SK-N-MC (cell line): ENCODE data around the gene ARID1B.
A peak's percentile ranks its signal among the peaks of the same experiment; 100 is the strongest.

Experiments
- DNase-seq: peaks from one replicate; pipeline ENCODE4 v3.0.0-alpha.2; 2011; ENCODE audit warnings: low read depth, low spot score
- H3K27ac ChIP-seq: fragments of 200-600 bp; sonication (generic); 2 replicates; pipeline ENCODE4 v1.5.1; 2016; ENCODE audit warnings: mixed run types
- H3K36me3 ChIP-seq: fragments of 200-600 bp; sonication (generic); 2 replicates; pipeline ENCODE4 v1.6.1; 2017; ENCODE audit warnings: antibody characterized with exemption, low read length, mixed read lengths; ENCODE audit not compliant: insufficient read depth
- H3K4me3 ChIP-seq: fragments of 200-600 bp; sonication (generic); 2 replicates; pipeline ENCODE4 v1.5.1; 2016
- H3K9ac ChIP-seq: fragments of 200-600 bp; sonication (generic); 2 replicates; pipeline ENCODE4 v1.8.0; 2017; ENCODE audit warnings: mixed run types, mixed read lengths; ENCODE audit not compliant: insufficient read length
- H3K9me3 ChIP-seq: fragments of 200-600 bp; sonication (generic); 2 replicates; pipeline ENCODE4 v1.6.1; 2017; ENCODE audit warnings: low read depth, mild to moderate bottlenecking, antibody characterized with exemption, low read length, moderate library complexity, mixed read lengths
- EZH2 ChIP-seq: fragments of 200-600 bp; sonication (generic); IDR thresholded peaks from one replicate; pipeline ENCODE4 v1.6.1; 2017; ENCODE audit warnings: antibody characterized with exemption
- FOXP2 ChIP-seq: optimal IDR thresholded peaks from 2 replicates; pipeline ENCODE3; 2011; ENCODE audit warnings: mild to moderate bottlenecking, moderate library complexity; ENCODE audit not compliant: insufficient read depth; ENCODE audit errors: extremely low read length, control extremely low read depth
- POLR2AphosphoS5 ChIP-seq: IDR thresholded peaks from 2 replicates; pipeline ENCODE4 v1.6.1; 2012; ENCODE audit warnings: mild to moderate bottlenecking, low read depth, low read length, borderline replicate concordance

ARID1B gene

DNA sequence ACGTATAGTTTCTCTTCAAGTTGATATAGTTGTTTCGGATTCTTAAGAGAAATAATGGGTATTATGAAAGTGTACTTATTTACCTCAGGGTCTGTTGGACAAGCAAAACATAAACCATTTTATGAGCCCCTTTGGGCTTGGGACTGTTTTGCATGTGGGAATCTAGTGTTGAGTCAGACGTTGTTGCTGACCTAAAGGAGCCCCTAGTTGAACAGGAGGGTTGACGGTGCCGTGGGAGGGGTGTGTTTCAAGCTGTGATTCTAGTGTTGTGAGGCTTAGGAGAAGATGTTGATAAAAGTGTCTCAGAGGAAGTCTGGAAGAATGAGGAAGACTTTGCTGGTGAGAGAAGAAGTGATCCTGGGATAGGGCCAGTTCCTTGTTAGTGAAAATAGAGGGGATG is 140.0 kb downstream of the ARID1B start:
- H3K36me3 ChIP-seq = peaks cover 7% of the 10 kb centered on the region
- TF ChIP-seq FOXP2 (no peak), EZH2 (no peak), POLR2AphosphoS5 (no peak)
- H3K9ac ChIP-seq = no peak overlapping the region
- H3K9me3 ChIP-seq = no peaks in the 10 kb centered on the region
- H3K4me3 ChIP-seq = no peak overlapping the region
- no peak overlapping the region for H3K27ac ChIP-seq
- DNase-seq = no peak

DNA sequence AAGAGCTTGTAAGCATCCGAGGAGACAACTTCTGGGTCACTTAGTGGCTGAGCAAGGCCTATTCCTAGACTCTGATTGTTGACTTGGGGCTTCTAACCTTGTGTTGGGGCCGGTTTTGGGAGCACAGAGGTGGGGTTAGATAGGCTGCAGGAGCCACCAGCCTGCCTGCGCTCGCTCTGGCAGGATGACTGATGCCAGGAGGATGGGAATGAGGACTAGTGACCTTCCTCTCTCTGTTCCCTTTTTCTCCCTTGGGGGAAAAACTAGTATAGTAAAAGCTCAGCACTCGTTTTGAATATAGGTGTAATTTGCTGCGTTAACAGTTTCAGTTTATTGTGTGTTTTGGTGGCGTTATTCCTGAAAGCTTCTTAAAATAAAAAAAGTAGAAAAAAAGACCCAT is 141.5 kb downstream of the ARID1B start:
- no peak overlapping the region for H3K4me3 ChIP-seq

GRCh38 chr6:156919370-156919769 is 142.2 kb downstream of the ARID1B start:
- Histone ChIP-seq H3K9me3 (no peaks in the 10 kb centered on the region), H3K27ac (no peak overlapping the region), H3K4me3 (no peak overlapping the region), H3K36me3 (no peaks in the 10 kb centered on the region), H3K9ac (no peak overlapping the region)
- TF ChIP-seq FOXP2 = no peak
- no peak for TF ChIP-seq EZH2
- TF ChIP-seq POLR2AphosphoS5 = no peak
- no peak for DNase-seq

More for the DNA sequence above, 141.5 kb downstream of the ARID1B start:
- Histone ChIP-seq H3K9me3 (no peaks in the 10 kb centered on the region), H3K9ac (no peak overlapping the region), H3K27ac (peak overlapping the region; percentile 20; the same call in 1 of the 2 replicates), H3K36me3 (no peaks in the 10 kb centered on the region)
- no peak for DNase-seq
- no peak for TF ChIP-seq POLR2AphosphoS5
- TF ChIP-seq FOXP2 = no peak
- no peak for TF ChIP-seq EZH2

GRCh38 chr6:156919814-156920369 is 142.7 kb downstream of the ARID1B start:
- Histone ChIP-seq H3K9ac (no peak overlapping the region), H3K9me3 (no peaks in the 10 kb centered on the region), H3K4me3 (no peak overlapping the region), H3K27ac (no peak overlapping the region), H3K36me3 (no peaks in the 10 kb centered on the region)
- no peak for TF ChIP-seq POLR2AphosphoS5
- DNase-seq = no peak

DNA sequence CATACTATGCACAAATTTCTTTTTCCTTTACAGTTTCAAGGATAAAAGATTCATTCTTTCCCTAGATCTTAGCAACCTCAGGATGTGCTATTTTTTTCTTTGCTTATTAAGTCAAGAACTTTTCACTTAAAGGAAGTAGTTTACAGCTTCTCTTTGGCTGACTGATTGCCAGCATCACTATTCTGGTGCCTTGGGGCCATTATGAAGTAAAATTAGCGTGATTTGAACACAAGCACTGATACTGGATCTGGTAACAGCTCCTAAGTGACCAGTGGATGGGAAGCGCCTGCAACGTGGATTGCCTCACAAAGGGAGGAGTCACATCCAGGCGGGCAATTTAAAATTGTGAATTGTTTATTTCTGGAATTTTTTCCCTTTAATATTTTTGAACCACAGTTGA is 147.1 kb downstream of the ARID1B start:
- Histone ChIP-seq H3K9me3 (no peaks in the 10 kb centered on the region), H3K4me3 (no peak overlapping the region), H3K9ac (no peak overlapping the region), H3K27ac (peak overlapping the region; percentile 65; the same call in 1 of the 2 replicates), H3K36me3 (peaks cover 9% of the 10 kb centered on the region; the same call in 1 of the 2 replicates)
- TF ChIP-seq EZH2 (no peak), FOXP2 (no peak), POLR2AphosphoS5 (no peak)
- DNase-seq = no peak

- TF ChIP-seq EZH2 = no peak
- Histone ChIP-seq H3K4me3 (no peak overlapping the region), H3K9me3 (no peaks in the 10 kb centered on the region), H3K9ac (no peak overlapping the region), H3K36me3 (peaks cover 9% of the 10 kb centered on the region; the same call in 1 of the 2 replicates), H3K27ac (peak overlapping the region; percentile 65; the same call in 1 of the 2 replicates)
- no peak for DNase-seq
Measured at GRCh38 chr6:156925026-156925425, 147.8 kb downstream of the ARID1B start.

DNA sequence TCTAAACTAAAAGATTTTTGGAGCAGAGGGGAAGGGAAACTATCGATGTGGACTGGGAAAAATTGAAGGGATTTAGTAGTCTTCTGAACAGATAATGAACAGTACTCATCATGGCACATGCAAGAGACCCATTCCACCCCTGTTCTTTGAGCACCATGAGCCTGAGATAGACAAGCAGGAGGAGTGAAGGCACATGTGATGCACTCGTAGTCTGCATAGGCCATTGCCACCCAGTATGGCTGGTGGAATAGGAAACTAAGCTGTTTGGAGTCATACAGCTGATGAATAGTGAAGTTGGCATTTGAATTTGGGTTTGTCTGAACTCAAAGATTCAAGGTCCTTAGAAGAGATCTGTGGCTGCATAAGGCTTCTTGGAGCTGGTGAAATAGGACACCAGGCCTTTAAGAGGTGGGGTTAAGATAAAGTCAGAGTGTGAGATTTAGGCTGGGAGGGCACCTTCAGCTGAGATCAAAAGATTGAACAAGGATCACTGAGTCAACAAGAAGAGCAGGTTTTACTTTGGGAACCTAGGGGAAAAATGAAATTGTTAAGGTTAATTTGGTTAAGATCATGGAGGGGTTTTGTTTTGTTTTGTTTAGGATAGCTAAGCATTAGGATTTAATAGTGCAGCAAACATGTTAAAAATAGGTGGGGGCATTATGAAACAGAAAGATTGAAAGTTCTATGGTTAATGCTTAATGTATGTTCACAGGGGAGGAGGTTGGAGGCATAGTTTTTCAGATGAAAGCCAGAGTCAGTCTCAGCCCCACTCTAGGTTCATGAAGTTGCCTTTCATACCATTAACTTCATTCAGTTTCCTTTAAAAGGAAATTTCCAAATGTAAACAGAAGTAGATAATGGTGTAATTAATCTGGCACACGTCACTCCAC is 148.8 kb downstream of the ARID1B start:
- DNase-seq = no peak
- no peaks in the 10 kb centered on the region for H3K9me3 ChIP-seq
- H3K36me3 ChIP-seq = peaks cover 9% of the 10 kb centered on the region; the same call in 1 of the 2 replicates
- no peak for TF ChIP-seq EZH2
- no peak for TF ChIP-seq FOXP2
- TF ChIP-seq POLR2AphosphoS5 = no peak
- H3K4me3 ChIP-seq = no peak overlapping the region
- H3K27ac ChIP-seq = no peak overlapping the region
- no peak overlapping the region for H3K9ac ChIP-seq

- no peak for TF ChIP-seq FOXP2
- Histone ChIP-seq H3K9ac (no peak overlapping the region), H3K9me3 (no peaks in the 10 kb centered on the region), H3K4me3 (no peak overlapping the region), H3K36me3 (peaks cover 9% of the 10 kb centered on the region; the same call in 1 of the 2 replicates), H3K27ac (no peak overlapping the region)
- DNase-seq = no peak
Measured at GRCh38 chr6:156928126-156928525, 150.9 kb downstream of the ARID1B start.

DNA sequence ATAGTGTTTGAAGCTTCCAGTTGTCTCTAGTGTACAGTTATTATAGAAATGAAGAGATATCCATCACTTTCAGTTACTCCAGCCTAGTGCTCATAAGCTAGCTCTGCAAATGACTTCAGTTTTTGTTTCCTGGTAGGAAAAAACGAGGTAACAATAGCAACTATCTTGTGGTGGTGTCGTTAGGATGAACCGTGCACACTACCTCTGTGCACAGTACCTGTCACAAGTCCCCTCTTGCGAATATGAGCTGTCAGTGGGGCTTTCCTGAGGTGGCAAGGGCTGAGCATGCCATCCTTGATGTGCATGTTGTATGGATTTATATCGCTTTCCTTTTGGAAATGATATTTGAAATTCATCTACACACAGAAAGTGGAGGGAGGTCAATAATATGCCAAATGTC is 151.8 kb downstream of the ARID1B start:
- no peak for TF ChIP-seq POLR2AphosphoS5
- no peak for TF ChIP-seq EZH2
- Histone ChIP-seq H3K4me3 (no peak overlapping the region), H3K9ac (no peak overlapping the region), H3K27ac (no peak overlapping the region), H3K9me3 (no peaks in the 10 kb centered on the region), H3K36me3 (peaks cover 9% of the 10 kb centered on the region; the same call in 1 of the 2 replicates)
- DNase-seq = no peak

DNA sequence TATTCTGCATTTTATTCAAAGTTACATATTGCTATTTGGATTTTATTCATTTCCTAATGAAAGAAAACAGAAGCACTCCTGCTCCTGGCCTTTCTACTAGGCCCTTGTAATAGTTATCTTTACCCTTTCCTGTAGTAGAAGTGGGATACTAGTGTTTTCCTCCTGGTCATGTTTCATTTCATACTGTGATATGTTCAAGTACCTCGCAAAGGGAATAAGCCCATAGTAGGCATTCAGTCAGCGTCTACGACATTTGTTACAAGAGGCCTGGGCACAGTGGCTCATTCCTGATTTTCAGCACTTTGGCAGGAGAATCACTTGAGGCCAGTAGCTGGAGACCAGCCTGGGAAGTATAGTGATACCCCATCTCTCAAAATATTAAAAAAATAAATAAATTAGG is 154.1 kb downstream of the ARID1B start:
- H3K27ac ChIP-seq = no peak overlapping the region

More for the DNA sequence above, 154.1 kb downstream of the ARID1B start:
- DNase-seq = no peak
- H3K9ac ChIP-seq = no peak overlapping the region
- H3K9me3 ChIP-seq = no peaks in the 10 kb centered on the region
- no peak overlapping the region for H3K4me3 ChIP-seq
- peaks cover 19% of the 10 kb centered on the region for H3K36me3 ChIP-seq
- TF ChIP-seq FOXP2 (no peak), POLR2AphosphoS5 (no peak), EZH2 (no peak)
